Suprapubic skin (tissue), 3 donors: ENCODE measurements around the gene MECR.

Source experiments
- CTCF ChIP-seq, 2 donors: fragments of 200-600 bp in 1 of 2; fragments of 450-650 bp in 1 of 2; sonication (generic) in 1 of 2; IDR thresholded peaks; one replicate each; pipeline ENCODE4 v1.5.1; 2016 to 2019; ENCODE audit warnings: antibody characterized with exemption in 2 of 2, mild to moderate bottlenecking in 1 of 2, moderate library complexity in 1 of 2
- EP300 ChIP-seq: sonication (generic); formaldehyde crosslinking; IDR thresholded peaks from one replicate; pipeline ENCODE4 v1.6.1; 2017; ENCODE audit warnings: antibody characterized with exemption

- TF ChIP-seq EP300 (no peak), CTCF (IDR thresholded peaks at IDR 0.05) (no peak)
Observed at GRCh38 chr1:29256394-29256793, 25.7 kb upstream of the MECR start.
